Measurements from ENCODE around the gene ETNK1.
A peak's percentile ranks its signal among the peaks of the same experiment; 100 is the strongest.
"Not testable (repeated sequence)": the region's sequence is repeated elsewhere in the genome, so short reads cannot be mapped to it uniquely, and the experiment has no call there.

ETNK1 gene

GRCh38 chr12:22588817-22589216 lies 36.2 kb upstream of the ETNK1 start:
- Histone ChIP-seq H3K27ac (ENCODE audit: low read depth, low read length) (no peak overlapping the region), H3K36me3 (ENCODE audit: control insufficient read depth, insufficient read depth, low read length) (no peaks in the 10 kb centered on the region), H2BK5ac (ENCODE audit: low read length) (no peak overlapping the region), H3K79me1 (ENCODE audit: low read length) (no peaks in the 10 kb centered on the region), H3K4me1 (ENCODE audit: control insufficient read depth, low read depth, low read length) (no peaks in the 10 kb centered on the region), H3K4me2 (ENCODE audit: low read length) (no peak overlapping the region), H3K23ac (ENCODE audit: low read length) (no peak overlapping the region), H3K27me3 (ENCODE audit: insufficient read depth, low read length, poor library complexity) (no peaks in the 10 kb centered on the region), H4K5ac (ENCODE audit: low read length) (no peak overlapping the region), H2AK5ac (ENCODE audit: low read length) (no peak overlapping the region), H3K4me3 (ENCODE audit: low read length) (no peak overlapping the region), H2BK15ac (replicated peaks; ENCODE audit: low read depth) (no peak overlapping the region), H3K4ac (ENCODE audit: low read depth, low read length) (no peak overlapping the region), H4K8ac (ENCODE audit: low read depth, low read length) (no peak overlapping the region), H3K9ac (ENCODE audit: low read length) (no peak overlapping the region), H3K56ac (ENCODE audit: low read length) (no peak overlapping the region), H3K79me2 (ENCODE audit: control insufficient read depth, insufficient read depth, low read length) (no peaks in the 10 kb centered on the region), H2BK120ac (ENCODE audit: low read depth, low read length) (no peak overlapping the region), H3K18ac (ENCODE audit: low read length) (no peak overlapping the region)
- DNase-seq, result peak; percentile 24
- no CpG with 5 or more reads among the region's 4 CpGs for WGBS (ENCODE audit: extremely low coverage, insufficient coverage, low lambda C conversion rate)

- no peak overlapping the region for H3K56ac ChIP-seq (ENCODE audit: low read length)
- no peak overlapping the region for H3K23ac ChIP-seq (ENCODE audit: low read length)
- H3K79me2 ChIP-seq (ENCODE audit: control insufficient read depth, insufficient read depth, low read length), result no peaks in the 10 kb centered on the region
- H3K4me2 ChIP-seq (ENCODE audit: low read length), result no peak overlapping the region
- H3K4me1 ChIP-seq (ENCODE audit: control insufficient read depth, low read depth, low read length), result no peaks in the 10 kb centered on the region
- no peaks in the 10 kb centered on the region for H3K79me1 ChIP-seq (ENCODE audit: low read length)
- no peak overlapping the region for H2AK5ac ChIP-seq (ENCODE audit: low read length)
- H3K27ac ChIP-seq (ENCODE audit: low read depth, low read length), result no peak overlapping the region
- no peak overlapping the region for H2BK120ac ChIP-seq (ENCODE audit: low read depth, low read length)
- no peak overlapping the region for H3K9ac ChIP-seq (ENCODE audit: low read length)
- no peaks in the 10 kb centered on the region for H3K27me3 ChIP-seq (ENCODE audit: insufficient read depth, low read length, poor library complexity)
- no peak for DNase-seq
- H2BK15ac ChIP-seq (replicated peaks; ENCODE audit: low read depth), result no peak overlapping the region
- no peak overlapping the region for H3K4me3 ChIP-seq (ENCODE audit: low read length)
- no peak overlapping the region for H4K8ac ChIP-seq (ENCODE audit: low read depth, low read length)
- no peak overlapping the region for H3K18ac ChIP-seq (ENCODE audit: low read length)
- H3K4ac ChIP-seq (ENCODE audit: low read depth, low read length), result no peak overlapping the region
- H4K5ac ChIP-seq (ENCODE audit: low read length), result no peak overlapping the region
- no peak overlapping the region for H2BK5ac ChIP-seq (ENCODE audit: low read length)
- no peaks in the 10 kb centered on the region for H3K36me3 ChIP-seq (ENCODE audit: control insufficient read depth, insufficient read depth, low read length)
Measured at GRCh38 chr12:22593864-22594263, 31.1 kb upstream of the ETNK1 start.

GRCh38 chr12:22597539-22597938 lies 27.4 kb upstream of the ETNK1 start:
- not testable (repeated sequence) for H3K36me3 ChIP-seq (ENCODE audit: control insufficient read depth, insufficient read depth, low read length); H3K4me3 ChIP-seq (ENCODE audit: low read length); H2BK5ac ChIP-seq (ENCODE audit: low read length); H4K5ac ChIP-seq (ENCODE audit: low read length); H3K9ac ChIP-seq (ENCODE audit: low read length); H3K4ac ChIP-seq (ENCODE audit: low read depth, low read length); DNase-seq; H3K79me1 ChIP-seq (ENCODE audit: low read length); H3K4me2 ChIP-seq (ENCODE audit: low read length); H2BK120ac ChIP-seq (ENCODE audit: low read depth, low read length); H2BK15ac ChIP-seq (replicated peaks; ENCODE audit: low read depth); H3K27ac ChIP-seq (ENCODE audit: low read depth, low read length); H3K79me2 ChIP-seq (ENCODE audit: control insufficient read depth, insufficient read depth, low read length); H3K56ac ChIP-seq (ENCODE audit: low read length); H4K8ac ChIP-seq (ENCODE audit: low read depth, low read length); H3K23ac ChIP-seq (ENCODE audit: low read length); H2AK5ac ChIP-seq (ENCODE audit: low read length); H3K4me1 ChIP-seq (ENCODE audit: control insufficient read depth, low read depth, low read length); H3K18ac ChIP-seq (ENCODE audit: low read length); H3K27me3 ChIP-seq (ENCODE audit: insufficient read depth, low read length, poor library complexity)
- WGBS (ENCODE audit: extremely low coverage, insufficient coverage, low lambda C conversion rate), result no CpG with 5 or more reads among the region's 6 CpGs

GRCh38 chr12:22598141-22598762 lies 26.7 kb upstream of the ETNK1 start:
- H2BK120ac ChIP-seq (ENCODE audit: low read depth, low read length), result no peak overlapping the region
- H3K4me3 ChIP-seq (ENCODE audit: low read length), result no peak overlapping the region
- H4K5ac ChIP-seq (ENCODE audit: low read length), result no peak overlapping the region
- no peaks in the 10 kb centered on the region for H3K27me3 ChIP-seq (ENCODE audit: insufficient read depth, low read length, poor library complexity)
- DNase-seq, result no peak
- no peak overlapping the region for H3K23ac ChIP-seq (ENCODE audit: low read length)
- no peak overlapping the region for H3K4ac ChIP-seq (ENCODE audit: low read depth, low read length)
- H3K36me3 ChIP-seq (ENCODE audit: control insufficient read depth, insufficient read depth, low read length), result no peaks in the 10 kb centered on the region
- no peak overlapping the region for H3K27ac ChIP-seq (ENCODE audit: low read depth, low read length)
- no peaks in the 10 kb centered on the region for H3K79me1 ChIP-seq (ENCODE audit: low read length)
- no peak overlapping the region for H2BK15ac ChIP-seq (replicated peaks; ENCODE audit: low read depth)
- no peak overlapping the region for H3K18ac ChIP-seq (ENCODE audit: low read length)
- no peak overlapping the region for H4K8ac ChIP-seq (ENCODE audit: low read depth, low read length)
- H2AK5ac ChIP-seq (ENCODE audit: low read length), result no peak overlapping the region
- H2BK5ac ChIP-seq (ENCODE audit: low read length), result no peak overlapping the region
- H3K79me2 ChIP-seq (ENCODE audit: control insufficient read depth, insufficient read depth, low read length), result no peaks in the 10 kb centered on the region
- no CpG with 5 or more reads among the region's 2 CpGs for WGBS (ENCODE audit: extremely low coverage, insufficient coverage, low lambda C conversion rate)
- no peak overlapping the region for H3K56ac ChIP-seq (ENCODE audit: low read length)
- no peak overlapping the region for H3K4me2 ChIP-seq (ENCODE audit: low read length)
- no peak overlapping the region for H3K9ac ChIP-seq (ENCODE audit: low read length)
- H3K4me1 ChIP-seq (ENCODE audit: control insufficient read depth, low read depth, low read length), result no peaks in the 10 kb centered on the region

- H3K79me2 ChIP-seq (ENCODE audit: control insufficient read depth, insufficient read depth, low read length), result no peaks in the 10 kb centered on the region
- H4K8ac ChIP-seq (ENCODE audit: low read depth, low read length), result no peak overlapping the region
- H3K23ac ChIP-seq (ENCODE audit: low read length), result no peak overlapping the region
- H4K5ac ChIP-seq (ENCODE audit: low read length), result no peak overlapping the region
- no peak overlapping the region for H3K4ac ChIP-seq (ENCODE audit: low read depth, low read length)
- H2BK15ac ChIP-seq (replicated peaks; ENCODE audit: low read depth), result no peak overlapping the region
- H3K4me2 ChIP-seq (ENCODE audit: low read length), result no peak overlapping the region
- H2BK5ac ChIP-seq (ENCODE audit: low read length), result no peak overlapping the region
- H3K9ac ChIP-seq (ENCODE audit: low read length), result no peak overlapping the region
- WGBS (ENCODE audit: extremely low coverage, insufficient coverage, low lambda C conversion rate), result no CpG with 5 or more reads among the region's 4 CpGs
- no peaks in the 10 kb centered on the region for H3K36me3 ChIP-seq (ENCODE audit: control insufficient read depth, insufficient read depth, low read length)
- no peak overlapping the region for H3K4me3 ChIP-seq (ENCODE audit: low read length)
- H3K4me1 ChIP-seq (ENCODE audit: control insufficient read depth, low read depth, low read length), result no peaks in the 10 kb centered on the region
- no peak overlapping the region for H3K56ac ChIP-seq (ENCODE audit: low read length)
- H2BK120ac ChIP-seq (ENCODE audit: low read depth, low read length), result no peak overlapping the region
- H2AK5ac ChIP-seq (ENCODE audit: low read length), result no peak overlapping the region
- H3K18ac ChIP-seq (ENCODE audit: low read length), result no peak overlapping the region
- DNase-seq, result no peak
- no peak overlapping the region for H3K27ac ChIP-seq (ENCODE audit: low read depth, low read length)
- H3K27me3 ChIP-seq (ENCODE audit: insufficient read depth, low read length, poor library complexity), result no peaks in the 10 kb centered on the region
- H3K79me1 ChIP-seq (ENCODE audit: low read length), result no peaks in the 10 kb centered on the region
Measured at GRCh38 chr12:22598763-22599161, 26.2 kb upstream of the ETNK1 start.

- Histone ChIP-seq H3K4me3 (ENCODE audit: low read length) (no peak overlapping the region), H2BK15ac (replicated peaks; ENCODE audit: low read depth) (no peak overlapping the region), H3K56ac (ENCODE audit: low read length) (no peak overlapping the region), H3K9ac (ENCODE audit: low read length) (no peak overlapping the region), H2AK5ac (ENCODE audit: low read length) (no peak overlapping the region), H4K5ac (ENCODE audit: low read length) (no peak overlapping the region), H3K27me3 (ENCODE audit: insufficient read depth, low read length, poor library complexity) (no peaks in the 10 kb centered on the region), H3K4me1 (ENCODE audit: control insufficient read depth, low read depth, low read length) (no peaks in the 10 kb centered on the region), H4K8ac (ENCODE audit: low read depth, low read length) (no peak overlapping the region), H3K4me2 (ENCODE audit: low read length) (no peak overlapping the region), H3K18ac (ENCODE audit: low read length) (no peak overlapping the region), H3K27ac (ENCODE audit: low read depth, low read length) (no peak overlapping the region), H2BK120ac (ENCODE audit: low read depth, low read length) (no peak overlapping the region), H3K36me3 (ENCODE audit: control insufficient read depth, insufficient read depth, low read length) (no peaks in the 10 kb centered on the region), H3K79me2 (ENCODE audit: control insufficient read depth, insufficient read depth, low read length) (no peaks in the 10 kb centered on the region), H3K79me1 (ENCODE audit: low read length) (no peaks in the 10 kb centered on the region), H3K23ac (ENCODE audit: low read length) (no peak overlapping the region), H3K4ac (ENCODE audit: low read depth, low read length) (no peak overlapping the region), H2BK5ac (ENCODE audit: low read length) (no peak overlapping the region)
- no CpG with 5 or more reads among the region's 4 CpGs for WGBS (ENCODE audit: extremely low coverage, insufficient coverage, low lambda C conversion rate)
- no peak for DNase-seq
Measured at GRCh38 chr12:22600181-22600580, 24.8 kb upstream of the ETNK1 start.

Measured in mesendoderm (in vitro differentiated cells).